H1 (cell line): ENCODE results near the gene SCN10A. TPM values are rescaled to one million over a fixed set of nuclear protein-coding genes. Genes with fewer than 3 reads are reported as not detected.

Experiments
- CEBPB ChIP-seq: IDR thresholded peaks from 2 replicates; pipeline ENCODE4 v1.6.1; 2012; ENCODE audit warnings: low read depth, low read length
- CHD1 ChIP-seq: IDR thresholded peaks from 2 replicates; pipeline ENCODE4 v1.6.1; 2012; ENCODE audit warnings: low read depth, low read length, improper control_type of control experiment
- CHD7 ChIP-seq: fragments of 300-600 bp; sonication (generic); IDR thresholded peaks from 2 replicates; pipeline ENCODE4 v1.7.1; 2012; ENCODE audit warnings: low read length, moderate library complexity, mild to moderate bottlenecking, inconsistent platforms; ENCODE audit not compliant: insufficient replicate concordance
- FOSL1 ChIP-seq: IDR thresholded peaks from 2 replicates; pipeline ENCODE4 v1.6.1; 2011; ENCODE audit warnings: mild to moderate bottlenecking, low read depth, low read length, moderate library complexity; ENCODE audit not compliant: insufficient read depth
- GTF2F1 ChIP-seq: IDR thresholded peaks from 2 replicates; pipeline ENCODE4 v1.6.1; 2012; ENCODE audit warnings: low read depth, low read length, improper control_type of control experiment, borderline replicate concordance
- JUND ChIP-seq: IDR thresholded peaks from 2 replicates; pipeline ENCODE4 v1.6.1; 2011; ENCODE audit warnings: mild to moderate bottlenecking, improper control_type of control experiment, low read length
- SIN3A ChIP-seq, 2 experiments: IDR thresholded peaks in 1 of 2; conservative IDR thresholded peaks in 1 of 2; 2 replicates each; pipeline ENCODE4 v1.6.1; 2011 to 2012; ENCODE audit warnings: low read length in 2 of 2, improper control_type of control experiment in 1 of 2, low read depth in 1 of 2, mild to moderate bottlenecking in 1 of 2
- polyA plus RNA-seq, 7 experiments: library from polyadenylated mRNA; depleted of rRNA in 3 of 7; stranded (reverse) in 5 of 7; unstranded in 2 of 7; fragments of >200 nt in 5 of 7; fragments of 200-250 nt in 2 of 7; gene quantifications; 1 replicate in 5 of 7; 2 replicates in 1 of 7; 4 replicates in 1 of 7; pipeline versions ENCODE4 v1.2.1 to v1.2.3, GENCODE V29; 2011 to 2013; ENCODE audit warnings: missing spikeins in 2 of 7, mixed read lengths in 2 of 7
- total RNA-seq: library from RNA; stranded (reverse); fragmentation: NEBNext Ultra II Directional; extraction: Animal tissue kit (Norgen Biotek cat#: 25700); gene quantifications from 2 replicates; pipeline ENCODE4 v1.2.1, GENCODE V29; 2021

The SCN10A gene
- total and polyA plus RNA-seq, 2 of the 8 experiments (the other 6 are each of a cell fraction or from before 2014, with no cell fraction given) = not detected

GRCh38 chr3:38826001-38826400 is 10.0 kb upstream of the SCN10A start (continued):
- TF ChIP-seq CHD7 = no peak
- no peak for TF ChIP-seq CEBPB
- no peak for TF ChIP-seq GTF2F1
- TF ChIP-seq FOSL1 = no peak
- no peak for TF ChIP-seq CHD1
- TF ChIP-seq SIN3A (conservative IDR thresholded peaks at IDR 0.05 in 1 of 2, IDR thresholded peaks at IDR 0.05 in 1 of 2; ENCODE audit: low read depth in 1 of 2, low read length in 2 of 2) = no peak
- TF ChIP-seq JUND = no peak
